Measurements from ENCODE around the gene BRAT1. TPM values are rescaled to one million over a fixed set of nuclear protein-coding genes. Genes with fewer than 3 reads are reported as not detected.

The BRAT1 gene
- total RNA-seq, 1 experiment from 2014 or later = 50.0 TPM

DNA sequence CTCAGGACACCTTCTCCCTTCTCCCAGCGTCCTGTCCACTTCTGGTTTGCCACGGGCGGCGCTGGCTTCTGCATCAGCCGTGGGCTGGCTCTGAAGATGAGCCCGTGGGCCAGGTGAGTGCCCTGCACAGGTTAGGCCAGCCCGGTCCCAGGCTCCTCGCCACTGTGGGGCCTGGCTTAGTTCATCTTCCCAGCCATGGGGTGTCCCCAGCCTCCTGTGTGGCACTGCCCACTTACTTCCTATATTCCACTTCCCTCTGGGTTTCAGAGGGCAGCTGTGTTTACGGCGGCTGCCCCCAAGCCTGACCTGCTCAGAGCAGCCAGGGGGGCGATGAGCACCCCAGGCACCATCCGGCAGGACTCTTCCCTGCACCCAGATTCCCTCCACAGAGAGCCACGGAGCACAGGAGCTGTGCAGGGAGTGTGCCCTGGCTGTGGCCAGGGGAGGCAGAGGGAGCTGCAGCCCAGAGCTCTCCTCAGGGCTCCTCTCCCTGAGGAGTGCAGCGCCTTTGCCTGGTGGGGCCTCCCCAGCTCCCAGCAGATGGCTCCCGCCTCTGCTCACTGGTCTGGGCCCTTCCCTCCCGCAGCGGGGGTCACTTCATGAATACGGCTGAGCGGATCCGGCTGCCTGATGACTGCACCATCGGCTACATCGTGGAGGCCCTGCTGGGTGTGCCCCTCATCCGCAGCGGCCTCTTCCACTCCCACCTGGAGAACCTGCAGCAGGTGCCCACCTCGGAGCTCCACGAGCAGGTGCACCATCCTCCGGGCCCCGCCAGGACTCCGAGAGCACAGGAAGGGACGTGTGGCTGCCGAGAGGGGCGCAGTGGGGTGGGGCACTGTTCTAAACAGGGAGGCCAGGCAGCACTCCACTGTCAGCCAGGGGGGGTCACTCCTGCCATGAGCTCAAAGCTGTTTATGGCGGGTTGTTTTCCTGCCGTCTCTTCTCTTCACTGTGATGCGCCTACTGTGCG lies 29.4 kb downstream of the BRAT1 start:
- Mint-ChIP-seq H3K27me3 (ENCODE audit: low read depth) (peaks cover 5% of the 10 kb centered on the region), H3K4me3 (peak overlapping the region; percentile 25; the same call in 1 of the 2 replicates), H3K9me3 (no peaks in the 10 kb centered on the region), H3K36me3 (peaks cover 5% of the 10 kb centered on the region; the same call in 1 of the 2 replicates), H3K4me1 (peaks cover 37% of the 10 kb centered on the region), H3K27ac (peak overlapping the region; percentile 91)
- CTCF ChIA-PET = interaction anchor here (0.9 to 7.1 kb wide), 9 partner anchors 28 to 184 kb away, joined by 3 to 65 read pairs (median 4); no protein-coding TSS in a partner anchor
- POLR2A ChIA-PET = no interaction called here
- no peak; the same call in 1 of the 2 replicates for ATAC-seq
- TF ChIP-seq ZNF423 (CRISPR knock-in tag; IDR thresholded peaks at IDR 0.05) = 0 out of 2 replicates have a peak, but pooled peaks have one; percentile 19
- 0 out of 2 replicates have a peak, but pooled peaks have one; percentile 20 for TF ChIP-seq TEAD1 (CRISPR knock-in tag; IDR thresholded peaks at IDR 0.05)
- TF ChIP-seq, protein P1, sequence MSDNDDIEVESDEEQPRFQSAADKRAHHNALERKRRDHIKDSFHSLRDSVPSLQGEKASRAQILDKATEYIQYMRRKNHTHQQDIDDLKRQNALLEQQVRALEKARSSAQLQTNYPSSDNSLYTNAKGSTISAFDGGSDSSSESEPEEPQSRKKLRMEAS (CRISPR knock-in tag; IDR thresholded peaks at IDR 0.05) = no peak
- TF ChIP-seq, protein P2, sequence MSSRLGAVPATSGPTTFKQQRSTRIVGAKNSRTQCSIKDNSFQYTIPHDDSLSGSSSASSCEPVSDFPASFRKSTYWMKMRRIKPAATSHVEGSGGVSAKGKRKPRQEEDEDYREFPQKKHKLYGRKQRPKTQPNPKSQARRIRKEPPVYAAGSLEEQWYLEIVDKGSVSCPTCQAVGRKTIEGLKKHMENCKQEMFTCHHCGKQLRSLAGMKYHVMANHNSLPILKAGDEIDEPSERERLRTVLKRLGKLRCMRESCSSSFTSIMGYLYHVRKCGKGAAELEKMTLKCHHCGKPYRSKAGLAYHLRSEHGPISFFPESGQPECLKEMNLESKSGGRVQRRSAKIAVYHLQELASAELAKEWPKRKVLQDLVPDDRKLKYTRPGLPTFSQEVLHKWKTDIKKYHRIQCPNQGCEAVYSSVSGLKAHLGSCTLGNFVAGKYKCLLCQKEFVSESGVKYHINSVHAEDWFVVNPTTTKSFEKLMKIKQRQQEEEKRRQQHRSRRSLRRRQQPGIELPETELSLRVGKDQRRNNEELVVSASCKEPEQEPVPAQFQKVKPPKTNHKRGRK (CRISPR knock-in tag; IDR thresholded peaks at IDR 0.05; ENCODE audit: borderline replicate concordance) = no peak
- TF ChIP-seq ZNF396 (CRISPR knock-in tag; IDR thresholded peaks at IDR 0.05; ENCODE audit: borderline replicate concordance) = no peak
- 0 out of 2 replicates have a peak, but pooled peaks have one; percentile 25 for TF ChIP-seq TCF7 (CRISPR knock-in tag; IDR thresholded peaks at IDR 0.05; ENCODE audit: low read depth)
- TF ChIP-seq, protein P3, sequence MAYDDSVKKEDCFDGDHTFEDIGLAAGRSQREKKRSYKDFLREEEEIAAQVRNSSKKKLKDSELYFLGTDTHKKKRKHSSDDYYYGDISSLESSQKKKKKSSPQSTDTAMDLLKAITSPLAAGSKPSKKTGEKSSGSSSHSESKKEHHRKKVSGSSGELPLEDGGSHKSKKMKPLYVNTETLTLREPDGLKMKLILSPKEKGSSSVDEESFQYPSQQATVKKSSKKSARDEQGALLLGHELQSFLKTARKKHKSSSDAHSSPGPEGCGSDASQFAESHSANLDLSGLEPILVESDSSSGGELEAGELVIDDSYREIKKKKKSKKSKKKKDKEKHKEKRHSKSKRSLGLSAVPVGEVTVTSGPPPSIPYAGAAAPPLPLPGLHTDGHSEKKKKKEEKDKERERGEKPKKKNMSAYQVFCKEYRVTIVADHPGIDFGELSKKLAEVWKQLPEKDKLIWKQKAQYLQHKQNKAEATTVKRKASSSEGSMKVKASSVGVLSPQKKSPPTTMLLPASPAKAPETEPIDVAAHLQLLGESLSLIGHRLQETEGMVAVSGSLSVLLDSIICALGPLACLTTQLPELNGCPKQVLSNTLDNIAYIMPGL (CRISPR knock-in tag; IDR thresholded peaks at IDR 0.05) = 0 out of 2 replicates have a peak, but pooled peaks have one; percentile 3
- TF ChIP-seq, protein P4, sequence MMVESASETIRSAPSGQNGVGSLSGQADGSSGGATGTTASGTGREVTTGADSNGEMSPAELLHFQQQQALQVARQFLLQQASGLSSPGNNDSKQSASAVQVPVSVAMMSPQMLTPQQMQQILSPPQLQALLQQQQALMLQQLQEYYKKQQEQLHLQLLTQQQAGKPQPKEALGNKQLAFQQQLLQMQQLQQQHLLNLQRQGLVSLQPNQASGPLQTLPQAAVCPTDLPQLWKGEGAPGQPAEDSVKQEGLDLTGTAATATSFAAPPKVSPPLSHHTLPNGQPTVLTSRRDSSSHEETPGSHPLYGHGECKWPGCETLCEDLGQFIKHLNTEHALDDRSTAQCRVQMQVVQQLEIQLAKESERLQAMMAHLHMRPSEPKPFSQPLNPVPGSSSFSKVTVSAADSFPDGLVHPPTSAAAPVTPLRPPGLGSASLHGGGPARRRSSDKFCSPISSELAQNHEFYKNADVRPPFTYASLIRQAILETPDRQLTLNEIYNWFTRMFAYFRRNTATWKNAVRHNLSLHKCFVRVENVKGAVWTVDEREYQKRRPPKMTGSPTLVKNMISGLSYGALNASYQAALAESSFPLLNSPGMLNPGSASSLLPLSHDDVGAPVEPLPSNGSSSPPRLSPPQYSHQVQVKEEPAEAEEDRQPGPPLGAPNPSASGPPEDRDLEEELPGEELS (CRISPR knock-in tag; IDR thresholded peaks at IDR 0.05) = 0 out of 2 replicates have a peak, but pooled peaks have one; percentile 33
- no peak for TF ChIP-seq MXD4 (CRISPR knock-in tag; IDR thresholded peaks at IDR 0.05; ENCODE audit: borderline replicate concordance)
- TF ChIP-seq, protein P5, sequence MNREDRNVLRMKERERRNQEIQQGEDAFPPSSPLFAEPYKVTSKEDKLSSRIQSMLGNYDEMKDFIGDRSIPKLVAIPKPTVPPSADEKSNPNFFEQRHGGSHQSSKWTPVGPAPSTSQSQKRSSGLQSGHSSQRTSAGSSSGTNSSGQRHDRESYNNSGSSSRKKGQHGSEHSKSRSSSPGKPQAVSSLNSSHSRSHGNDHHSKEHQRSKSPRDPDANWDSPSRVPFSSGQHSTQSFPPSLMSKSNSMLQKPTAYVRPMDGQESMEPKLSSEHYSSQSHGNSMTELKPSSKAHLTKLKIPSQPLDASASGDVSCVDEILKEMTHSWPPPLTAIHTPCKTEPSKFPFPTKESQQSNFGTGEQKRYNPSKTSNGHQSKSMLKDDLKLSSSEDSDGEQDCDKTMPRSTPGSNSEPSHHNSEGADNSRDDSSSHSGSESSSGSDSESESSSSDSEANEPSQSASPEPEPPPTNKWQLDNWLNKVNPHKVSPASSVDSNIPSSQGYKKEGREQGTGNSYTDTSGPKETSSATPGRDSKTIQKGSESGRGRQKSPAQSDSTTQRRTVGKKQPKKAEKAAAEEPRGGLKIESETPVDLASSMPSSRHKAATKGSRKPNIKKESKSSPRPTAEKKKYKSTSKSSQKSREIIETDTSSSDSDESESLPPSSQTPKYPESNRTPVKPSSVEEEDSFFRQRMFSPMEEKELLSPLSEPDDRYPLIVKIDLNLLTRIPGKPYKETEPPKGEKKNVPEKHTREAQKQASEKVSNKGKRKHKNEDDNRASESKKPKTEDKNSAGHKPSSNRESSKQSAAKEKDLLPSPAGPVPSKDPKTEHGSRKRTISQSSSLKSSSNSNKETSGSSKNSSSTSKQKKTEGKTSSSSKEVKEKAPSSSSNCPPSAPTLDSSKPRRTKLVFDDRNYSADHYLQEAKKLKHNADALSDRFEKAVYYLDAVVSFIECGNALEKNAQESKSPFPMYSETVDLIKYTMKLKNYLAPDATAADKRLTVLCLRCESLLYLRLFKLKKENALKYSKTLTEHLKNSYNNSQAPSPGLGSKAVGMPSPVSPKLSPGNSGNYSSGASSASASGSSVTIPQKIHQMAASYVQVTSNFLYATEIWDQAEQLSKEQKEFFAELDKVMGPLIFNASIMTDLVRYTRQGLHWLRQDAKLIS (CRISPR knock-in tag; IDR thresholded peaks at IDR 0.05; ENCODE audit: borderline replicate concordance) = no peak
- TF ChIP-seq, protein P6, sequence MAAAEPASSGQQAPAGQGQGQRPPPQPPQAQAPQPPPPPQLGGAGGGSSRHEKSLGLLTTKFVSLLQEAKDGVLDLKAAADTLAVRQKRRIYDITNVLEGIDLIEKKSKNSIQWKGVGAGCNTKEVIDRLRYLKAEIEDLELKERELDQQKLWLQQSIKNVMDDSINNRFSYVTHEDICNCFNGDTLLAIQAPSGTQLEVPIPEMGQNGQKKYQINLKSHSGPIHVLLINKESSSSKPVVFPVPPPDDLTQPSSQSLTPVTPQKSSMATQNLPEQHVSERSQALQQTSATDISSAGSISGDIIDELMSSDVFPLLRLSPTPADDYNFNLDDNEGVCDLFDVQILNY (CRISPR knock-in tag; IDR thresholded peaks at IDR 0.05) = no peak
- TF ChIP-seq NR2C2 (CRISPR knock-in tag; IDR thresholded peaks at IDR 0.05) = no peak
- DNase-seq (ENCODE audit: low spot score) = no peak

Measured in WTC11 (cell line).